NCI-H2227 (cell line): ENCODE results near the gene TTBK2.
A peak's percentile ranks its signal among the peaks of the same experiment; 100 is the strongest.
"Not testable (repeated sequence)": the region's sequence is repeated elsewhere in the genome, so short reads cannot be mapped to it uniquely, and the experiment has no call there.

ENCODE experiments used
- DNase-seq: peaks from one replicate; lab custom pipeline; 2025; ENCODE audit not compliant: unreplicated experiment; lab: John Stamatoyannopoulos, UW

Gene TTBK2

DNA sequence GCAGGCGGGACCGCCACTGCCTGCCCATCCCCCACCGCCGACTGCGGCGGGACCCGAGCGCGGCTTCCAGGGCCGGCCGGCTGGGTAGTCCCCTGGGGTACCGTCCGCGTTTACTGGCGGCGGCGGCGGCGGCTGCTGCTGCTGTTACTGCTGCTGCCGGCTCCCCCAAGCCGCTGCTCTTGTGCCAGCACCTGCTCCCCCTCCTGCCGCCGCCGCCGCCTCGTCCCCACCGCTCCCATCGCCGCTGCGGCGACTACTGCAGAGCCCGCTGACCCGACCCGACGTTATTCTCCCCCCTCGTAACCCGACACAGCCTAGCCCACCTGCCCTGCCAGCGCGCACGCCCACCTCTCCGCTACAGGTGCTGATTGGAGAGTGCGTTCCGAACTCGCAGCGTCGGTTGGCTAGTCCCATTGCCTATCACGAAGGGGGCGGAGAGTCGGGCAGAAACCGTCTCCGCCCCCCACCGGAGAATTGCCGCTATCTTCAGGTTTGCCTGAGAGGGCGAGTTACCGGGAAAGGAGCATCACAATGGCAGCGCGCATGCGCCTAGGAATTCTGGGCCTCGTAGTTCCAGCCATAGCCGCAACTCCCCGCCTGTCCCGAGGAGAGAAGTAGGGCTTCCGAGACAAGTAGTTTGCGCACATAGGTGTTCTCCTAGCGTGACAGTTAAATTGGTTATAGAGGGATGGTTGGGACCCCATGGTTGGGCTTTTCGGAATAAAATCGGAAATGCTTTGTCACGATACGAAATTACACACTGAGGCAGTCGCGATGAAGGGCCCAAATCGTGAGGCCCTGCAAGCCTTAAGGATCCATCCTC is at the start of gene TTBK2:
Gene TTBK2 (minus strand): TSS at position 260 of the 823 bp plus-strand sequence. CDS start 42,161 bp downstream, outside the sequence.
- peak; percentile 98 for DNase-seq

DNA sequence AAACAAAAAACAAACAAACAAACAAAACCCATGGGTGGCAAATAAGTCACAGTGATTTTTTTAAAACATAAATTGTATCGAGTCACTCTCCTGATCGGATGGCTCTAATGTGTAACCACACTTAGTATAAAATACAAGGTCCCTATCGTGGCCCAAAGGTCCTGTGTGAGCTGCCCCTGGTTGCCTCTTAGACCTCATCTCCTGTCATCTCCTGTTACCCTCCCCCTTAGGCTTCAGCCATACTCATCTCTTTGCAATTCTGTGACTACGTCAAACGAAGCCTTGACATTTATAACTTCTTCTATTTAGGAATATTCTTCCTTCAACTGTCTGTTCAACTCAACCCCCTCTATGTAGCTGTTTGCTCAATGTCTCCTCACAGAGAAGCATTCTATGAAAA is 43.9 kb upstream of the TTBK2 start:
- no peak for DNase-seq

DNA sequence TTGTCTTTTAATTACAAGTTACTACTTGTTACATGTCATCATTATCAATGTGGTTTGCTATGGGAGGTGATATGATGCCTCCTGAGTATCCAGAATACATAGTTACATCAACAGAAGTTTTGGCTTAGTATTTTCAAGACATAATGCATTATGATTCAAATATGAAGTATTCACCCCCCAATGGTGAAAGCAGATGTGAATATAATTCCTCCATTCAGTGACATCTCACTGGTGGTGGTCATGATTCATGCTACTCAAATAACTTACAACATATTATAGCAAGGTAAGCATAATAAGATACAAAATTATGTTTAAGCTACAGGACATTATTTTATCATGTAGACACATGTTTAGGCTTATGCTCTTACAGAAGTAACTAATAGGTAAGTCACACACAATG is 34.9 kb upstream of the TTBK2 start:
- no peak for DNase-seq

- no peak for DNase-seq
Observed at GRCh38 chr15:42954291-42954690, 33.7 kb upstream of the TTBK2 start.

DNA sequence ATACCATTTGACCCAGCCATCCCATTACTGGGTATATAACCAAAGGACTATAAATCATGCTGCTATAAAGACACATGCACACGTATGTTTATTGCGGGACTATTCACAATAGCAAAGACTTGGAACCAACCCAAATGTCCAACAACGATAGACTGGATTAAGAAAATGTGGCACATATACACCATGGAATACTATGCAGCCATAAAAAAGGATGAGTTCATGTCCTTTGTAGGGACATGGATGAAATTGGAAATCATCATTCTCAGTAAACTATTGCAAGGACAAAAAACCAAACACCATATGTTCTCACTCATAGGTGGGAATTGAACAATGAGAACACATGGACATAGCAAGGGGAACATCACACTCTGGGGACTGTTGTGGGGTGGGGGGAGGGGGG is 28.3 kb upstream of the TTBK2 start:
- not testable (repeated sequence) for DNase-seq

- DNase-seq: no peak
Observed at GRCh38 chr15:42940527-42940926, 19.9 kb upstream of the TTBK2 start.

DNA sequence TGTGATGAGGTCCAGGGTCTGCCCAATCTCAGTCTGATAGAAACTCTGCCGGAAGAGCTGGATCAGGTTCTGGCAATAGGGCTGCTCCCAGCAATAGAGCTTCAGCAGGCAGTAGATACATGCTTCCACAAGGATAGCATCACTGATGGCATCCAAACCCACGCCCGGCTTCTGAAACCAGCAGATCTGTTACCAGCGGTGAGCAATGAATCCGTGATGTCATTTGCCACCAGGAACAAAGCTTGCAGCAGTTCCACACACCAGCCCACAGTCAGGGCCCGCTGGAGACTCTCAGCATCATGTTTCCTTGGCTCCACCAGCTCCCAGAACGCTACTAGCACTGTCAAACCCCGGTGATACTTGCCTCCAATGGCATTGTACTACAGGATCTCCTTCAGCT is 19.3 kb upstream of the TTBK2 start:
- no peak for DNase-seq

- no peak for DNase-seq
Observed at GRCh38 chr15:42937143-42937542, 16.6 kb upstream of the TTBK2 start.

DNA sequence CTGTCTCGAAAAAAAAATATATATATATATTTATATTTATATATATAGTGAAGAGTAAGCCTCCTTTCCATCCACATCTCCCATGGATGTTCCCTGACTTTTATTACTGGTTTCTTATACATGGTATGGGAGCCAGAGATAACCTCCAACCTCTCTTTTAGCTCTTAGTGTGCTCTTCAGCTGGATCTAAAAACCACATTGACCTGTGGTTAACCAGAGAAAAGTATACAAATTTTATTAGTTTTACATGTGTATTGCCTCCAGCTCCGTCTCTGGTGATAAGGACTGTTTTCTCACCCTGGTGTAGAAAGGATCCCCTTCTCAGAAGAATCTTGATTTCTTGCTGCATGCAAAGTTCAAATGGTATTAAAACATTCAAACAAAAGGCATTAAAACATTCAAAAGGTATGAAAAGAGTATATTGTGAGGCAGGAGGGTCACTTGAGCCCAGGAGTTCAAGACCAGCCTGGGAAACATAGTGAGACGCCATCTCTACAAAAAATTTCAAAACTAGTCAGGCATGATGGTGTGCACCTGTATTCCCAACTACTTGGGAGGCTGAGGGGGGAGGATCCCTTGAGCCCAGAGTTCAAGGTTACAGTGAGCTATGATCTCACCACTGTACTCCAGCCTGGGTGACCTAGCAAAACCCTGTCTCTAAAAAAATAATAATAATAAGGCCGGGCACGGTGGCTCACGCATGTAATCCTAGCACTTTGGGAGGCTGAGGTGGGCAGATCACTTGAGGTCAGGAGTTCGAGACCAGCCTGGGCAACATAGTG is 13.5 kb upstream of the TTBK2 start:
- no peak for DNase-seq

GRCh38 chr15:42932833-42933515 is 12.4 kb upstream of the TTBK2 start:
- no peak for DNase-seq

DNA sequence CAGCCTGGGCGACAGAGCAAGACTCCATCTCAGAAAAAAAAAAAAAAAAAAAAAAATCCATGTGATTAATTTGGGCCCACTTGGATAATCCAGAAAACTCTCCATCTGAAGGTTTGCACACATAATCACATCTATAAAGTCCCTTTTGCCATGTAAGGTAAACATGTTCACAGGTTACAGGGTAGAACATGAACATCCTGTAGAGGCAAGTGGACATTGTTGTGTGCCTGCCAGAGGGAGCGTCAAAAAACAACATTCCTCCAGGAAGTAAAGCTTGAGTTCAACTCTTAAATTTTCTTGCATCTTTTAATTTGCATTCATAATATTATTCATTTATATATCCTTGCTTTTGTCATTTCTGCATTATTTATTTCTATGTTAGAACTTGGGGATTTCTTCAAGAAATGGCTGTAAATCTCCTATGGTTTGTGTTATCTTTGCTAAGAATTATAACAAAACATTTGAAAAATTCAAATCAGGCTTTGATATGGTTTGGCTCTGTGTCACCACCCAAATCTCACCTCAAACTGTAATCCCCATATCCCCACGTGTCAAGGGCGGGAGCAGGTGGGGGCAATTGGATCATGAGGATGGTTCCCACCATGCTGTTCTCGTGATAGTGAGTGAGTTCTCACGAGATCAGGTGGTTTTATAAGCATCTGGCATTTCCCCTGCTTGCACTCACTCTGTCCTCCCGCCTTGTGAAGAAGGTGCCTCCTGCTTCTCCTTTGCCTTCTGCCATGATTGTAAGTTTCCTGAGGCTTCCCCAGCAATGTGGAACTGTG is 11.3 kb upstream of the TTBK2 start:
- DNase-seq: no peak

GRCh38 chr15:42929306-42929848 is 8.8 kb upstream of the TTBK2 start:
- no peak for DNase-seq

DNA sequence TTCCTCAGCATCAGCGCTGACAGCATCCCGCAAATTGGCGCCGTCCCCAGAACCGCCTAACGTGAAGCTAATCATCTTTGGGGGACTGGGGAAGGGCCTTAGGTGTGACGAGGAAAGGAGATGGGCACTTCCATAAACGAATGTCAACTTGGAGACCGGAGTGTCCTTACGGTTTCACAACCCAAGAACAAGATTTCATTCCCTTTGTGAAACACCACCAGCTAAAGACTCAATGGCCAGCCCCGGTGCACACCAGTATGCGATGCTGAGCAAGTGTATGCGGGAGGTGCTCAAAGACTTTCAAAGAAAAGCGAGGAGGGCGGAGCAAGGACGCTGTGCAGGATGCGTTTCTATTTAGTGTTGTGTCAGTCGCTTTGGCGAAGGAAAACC is 759 bp upstream of the TTBK2 start:
- peak; percentile 23 for DNase-seq

DNA sequence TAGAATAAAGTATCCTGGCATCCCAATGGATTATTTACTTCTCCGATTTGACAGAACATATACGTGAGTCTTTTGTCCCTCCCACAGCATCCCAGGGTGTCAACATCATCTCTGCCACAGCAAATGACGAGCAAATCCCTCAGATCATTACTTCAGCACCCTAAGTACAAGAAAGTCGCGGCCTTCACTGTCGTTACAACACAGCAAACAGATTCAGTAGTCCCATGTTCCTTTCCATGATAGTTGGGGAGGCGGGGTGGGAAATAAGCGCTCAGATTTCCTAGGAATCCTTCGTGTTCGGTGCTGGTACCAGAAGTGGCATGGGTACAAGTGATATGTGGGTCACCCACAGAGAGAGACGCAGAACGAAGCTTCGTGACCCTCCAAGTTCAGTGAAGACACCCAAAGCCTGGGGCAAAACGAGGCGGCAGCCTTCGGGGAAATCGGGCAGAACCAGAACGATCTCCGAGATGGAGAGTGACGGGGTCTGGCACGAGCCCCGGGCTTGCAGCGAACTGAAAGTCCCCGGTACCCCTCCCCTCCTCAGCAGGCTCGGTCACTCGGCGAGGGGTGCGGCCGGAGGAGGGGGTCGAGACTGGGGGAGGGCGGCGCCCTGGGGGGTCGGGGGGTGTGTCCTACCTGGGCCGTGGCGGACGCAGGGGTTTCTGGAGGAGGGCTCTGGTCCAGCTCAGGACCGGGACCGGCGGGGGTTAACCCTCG is 619 bp downstream of the TTBK2 start:
- peak; percentile 51 for DNase-seq

DNA sequence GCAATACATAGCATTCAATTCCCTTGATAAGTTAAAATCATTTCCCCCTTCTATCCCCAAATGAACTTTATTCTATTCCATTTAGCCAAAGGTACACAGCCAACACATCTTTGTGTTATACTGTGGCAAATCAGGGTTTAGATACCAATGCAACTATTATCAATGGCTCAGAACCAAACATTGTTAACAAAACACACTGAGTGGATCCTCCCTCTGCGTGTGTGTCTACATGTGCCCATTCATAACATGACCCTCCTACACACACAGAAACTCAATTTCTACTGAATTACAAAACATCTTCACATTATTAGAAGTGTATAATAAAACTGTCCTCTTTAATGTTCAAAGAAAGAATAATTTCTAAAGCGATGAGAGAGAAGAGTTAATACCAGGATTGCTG is 1.3 kb downstream of the TTBK2 start:
- DNase-seq: no peak

GRCh38 chr15:42918047-42918446 is 2.5 kb downstream of the TTBK2 start:
- DNase-seq: no peak

- no peak for DNase-seq
Observed at GRCh38 chr15:42915654-42916315, 4.8 kb downstream of the TTBK2 start.

- DNase-seq: peak; percentile 3
Observed at GRCh38 chr15:42914728-42915497, 5.7 kb downstream of the TTBK2 start.
